ENCODE results near the gene MTCL1.

The MTCL1 gene

DNA sequence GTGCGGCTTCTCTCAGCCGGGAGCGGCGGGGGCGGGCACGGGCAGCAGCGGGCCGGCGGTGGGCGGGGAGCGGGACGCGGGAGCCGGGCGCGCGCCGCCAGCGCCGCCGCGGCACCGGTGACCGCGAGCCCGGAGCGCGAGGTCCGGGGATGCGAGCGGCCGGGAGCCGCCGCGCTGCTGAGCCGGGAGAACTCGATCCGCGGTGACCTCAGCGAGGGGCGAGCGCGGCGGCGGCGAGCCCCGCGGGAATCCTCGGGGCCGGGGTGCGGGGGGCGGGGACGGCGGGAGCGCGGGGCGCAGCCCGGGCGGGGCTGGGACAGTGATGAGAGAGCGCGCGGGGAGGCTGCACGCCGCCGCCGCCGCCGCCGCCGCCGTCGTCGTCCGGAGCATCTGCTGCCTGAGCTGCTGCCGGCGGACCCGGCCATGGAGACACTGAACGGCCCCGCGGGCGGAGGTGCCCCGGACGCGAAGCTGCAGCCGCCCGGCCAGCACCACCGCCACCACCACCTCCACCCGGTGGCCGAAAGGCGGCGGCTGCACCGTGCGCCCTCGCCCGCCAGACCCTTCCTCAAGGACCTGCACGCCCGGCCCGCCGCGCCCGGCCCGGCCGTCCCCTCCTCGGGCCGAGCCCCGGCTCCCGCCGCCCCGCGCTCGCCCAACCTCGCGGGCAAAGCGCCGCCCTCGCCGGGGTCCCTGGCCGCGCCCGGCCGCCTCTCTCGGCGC is at the start of gene MTCL1:
MTCL1 (plus strand) TSS at position 319 of the 723 bp plus-strand sequence; CDS start at position 424, 105 bp downstream.
- TF ChIP-seq, protein P1, sequence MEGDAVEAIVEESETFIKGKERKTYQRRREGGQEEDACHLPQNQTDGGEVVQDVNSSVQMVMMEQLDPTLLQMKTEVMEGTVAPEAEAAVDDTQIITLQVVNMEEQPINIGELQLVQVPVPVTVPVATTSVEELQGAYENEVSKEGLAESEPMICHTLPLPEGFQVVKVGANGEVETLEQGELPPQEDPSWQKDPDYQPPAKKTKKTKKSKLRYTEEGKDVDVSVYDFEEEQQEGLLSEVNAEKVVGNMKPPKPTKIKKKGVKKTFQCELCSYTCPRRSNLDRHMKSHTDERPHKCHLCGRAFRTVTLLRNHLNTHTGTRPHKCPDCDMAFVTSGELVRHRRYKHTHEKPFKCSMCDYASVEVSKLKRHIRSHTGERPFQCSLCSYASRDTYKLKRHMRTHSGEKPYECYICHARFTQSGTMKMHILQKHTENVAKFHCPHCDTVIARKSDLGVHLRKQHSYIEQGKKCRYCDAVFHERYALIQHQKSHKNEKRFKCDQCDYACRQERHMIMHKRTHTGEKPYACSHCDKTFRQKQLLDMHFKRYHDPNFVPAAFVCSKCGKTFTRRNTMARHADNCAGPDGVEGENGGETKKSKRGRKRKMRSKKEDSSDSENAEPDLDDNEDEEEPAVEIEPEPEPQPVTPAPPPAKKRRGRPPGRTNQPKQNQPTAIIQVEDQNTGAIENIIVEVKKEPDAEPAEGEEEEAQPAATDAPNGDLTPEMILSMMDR (IDR thresholded peaks at IDR 0.05; ENCODE audit: insufficient read depth, low read length, missing control alignments), result no peak
- ChIA-PET POLR2A (interaction anchor here (1.3 to 2.8 kb wide), 2 partner anchors 95 to 277 kb away, joined by 4 to 16 read pairs; no protein-coding TSS in a partner anchor), CTCF (interaction anchor here (1.0 to 5.9 kb wide), 4 partner anchors 9 to 283 kb away, joined by 4 to 35 read pairs (median 7); no protein-coding TSS in a partner anchor)
- H3K4me3 ChIP-seq (ENCODE audit: low read depth, low read length), result peak within 1 kb of the TSS; percentile 86
- DNase-seq (ENCODE audit: low read depth, low spot score), result no peak

DNA sequence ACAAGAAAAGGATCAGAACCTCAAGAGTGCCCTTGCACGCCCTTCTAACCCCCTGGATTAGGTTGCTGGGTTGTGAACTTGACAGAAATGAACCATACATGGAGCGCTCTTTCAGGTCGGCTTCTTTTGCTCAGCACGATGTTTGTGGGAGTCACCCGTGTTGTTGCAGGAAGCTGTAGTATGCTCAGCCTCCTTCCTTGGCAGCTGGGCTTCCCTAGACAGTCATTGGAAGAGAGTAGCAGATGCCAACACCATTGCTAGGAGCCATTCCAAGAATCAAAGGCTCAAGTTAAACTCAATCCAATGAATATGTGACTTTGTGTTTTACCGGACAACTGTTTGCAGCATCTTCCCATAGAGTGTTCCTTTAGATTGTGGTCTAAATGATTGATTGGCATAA is 49.1 kb upstream of the MTCL1 start:
- DNase-seq (ENCODE audit: low read depth, low spot score), result no peak
- TF ChIP-seq, protein P1 (IDR thresholded peaks at IDR 0.05; ENCODE audit: insufficient read depth, low read length, missing control alignments), result no peak
- CTCF ChIA-PET, result interaction anchor here (1.0 to 7.5 kb wide), 9 partner anchors 12 to 482 kb away, joined by 3 to 121 read pairs (median 25); no protein-coding TSS in a partner anchor
- H3K4me3 ChIP-seq (ENCODE audit: low read depth, low read length), result no peak overlapping the region
- POLR2A ChIA-PET, result no interaction called here

DNA sequence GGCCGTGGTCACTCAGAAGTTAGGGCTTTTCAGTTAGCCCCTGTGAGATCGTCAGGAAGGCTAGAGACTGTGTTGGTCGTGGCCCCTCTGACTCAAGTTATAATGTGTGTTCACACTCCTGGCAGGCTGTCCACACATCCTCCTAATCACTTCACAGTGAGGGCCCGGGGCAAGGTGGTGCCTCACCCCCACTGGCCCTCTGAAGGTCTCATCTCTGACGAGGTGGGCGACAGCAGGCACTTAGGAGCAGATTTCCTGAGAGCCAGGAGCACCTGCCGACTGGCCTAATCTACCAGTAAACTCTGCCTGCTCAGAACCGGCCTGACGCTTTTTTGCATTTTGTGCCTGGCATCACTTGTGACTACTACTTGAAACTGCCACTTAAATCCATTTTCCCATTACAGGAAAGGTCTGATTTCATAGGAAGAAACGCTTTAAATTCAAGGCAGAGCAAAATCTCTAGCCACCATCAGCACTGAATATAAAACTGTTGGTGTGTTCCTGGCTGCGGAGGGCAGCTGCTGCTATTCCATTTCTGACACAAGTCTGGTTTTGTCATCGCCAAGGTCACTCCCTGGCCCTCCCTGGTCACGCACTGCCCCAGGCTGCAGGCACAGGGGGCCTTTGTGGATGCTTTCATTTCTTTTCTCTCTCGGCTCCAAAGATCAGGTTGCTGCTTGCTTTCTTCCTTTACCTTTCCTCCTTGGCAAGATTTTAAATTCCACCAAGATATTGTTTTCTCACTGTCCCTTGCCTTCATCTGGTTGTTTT is 48.1 kb upstream of the MTCL1 start:
- ChIA-PET POLR2A (no interaction called here), CTCF (interaction anchor here (1.4 to 7.5 kb wide), 7 partner anchors 39 to 398 kb away, joined by 4 to 121 read pairs (median 25); no protein-coding TSS in a partner anchor)
- no peak for DNase-seq (ENCODE audit: low read depth, low spot score)
- no peak overlapping the region for H3K4me3 ChIP-seq (ENCODE audit: low read depth, low read length)
- TF ChIP-seq, protein P1 (IDR thresholded peaks at IDR 0.05; ENCODE audit: insufficient read depth, low read length, missing control alignments), result no peak

DNA sequence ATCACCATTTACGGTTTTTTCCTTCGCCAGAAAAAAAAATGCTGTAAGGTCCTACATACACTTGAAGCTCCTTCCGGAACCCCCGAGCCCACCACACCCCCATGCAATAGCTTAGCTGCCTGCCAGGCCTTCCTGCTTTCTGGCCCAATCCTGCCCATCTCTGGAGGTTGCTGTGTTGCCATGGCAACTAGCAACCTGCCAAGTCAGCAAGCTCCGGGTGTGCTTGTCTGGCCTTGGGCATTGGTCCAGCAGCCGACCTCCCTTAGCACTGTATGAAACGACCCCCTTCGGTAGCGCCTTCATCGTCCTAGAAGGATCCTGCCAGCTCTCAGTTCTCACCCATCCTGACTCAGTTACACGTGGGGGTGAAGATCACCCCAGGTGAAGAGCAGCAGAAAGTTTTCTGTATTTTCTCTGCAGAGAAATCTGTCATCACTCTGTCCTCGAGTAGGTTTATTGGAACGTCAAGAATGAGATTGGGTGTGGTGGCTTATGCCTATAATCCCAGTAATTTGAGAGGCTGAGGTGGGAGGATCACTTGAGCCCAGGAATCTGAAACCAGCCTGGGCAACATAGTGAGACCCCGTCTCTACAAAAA is 47.4 kb upstream of the MTCL1 start:
- ChIA-PET POLR2A (no interaction called here), CTCF (interaction anchor here (1.4 to 7.0 kb wide), 4 partner anchors 38 to 330 kb away, joined by 4 to 31 read pairs (median 11); no protein-coding TSS in a partner anchor)
- no peak overlapping the region for H3K4me3 ChIP-seq (ENCODE audit: low read depth, low read length)
- no peak for DNase-seq (ENCODE audit: low read depth, low spot score)
- TF ChIP-seq, protein P1 (IDR thresholded peaks at IDR 0.05; ENCODE audit: insufficient read depth, low read length, missing control alignments), result no peak

DNA sequence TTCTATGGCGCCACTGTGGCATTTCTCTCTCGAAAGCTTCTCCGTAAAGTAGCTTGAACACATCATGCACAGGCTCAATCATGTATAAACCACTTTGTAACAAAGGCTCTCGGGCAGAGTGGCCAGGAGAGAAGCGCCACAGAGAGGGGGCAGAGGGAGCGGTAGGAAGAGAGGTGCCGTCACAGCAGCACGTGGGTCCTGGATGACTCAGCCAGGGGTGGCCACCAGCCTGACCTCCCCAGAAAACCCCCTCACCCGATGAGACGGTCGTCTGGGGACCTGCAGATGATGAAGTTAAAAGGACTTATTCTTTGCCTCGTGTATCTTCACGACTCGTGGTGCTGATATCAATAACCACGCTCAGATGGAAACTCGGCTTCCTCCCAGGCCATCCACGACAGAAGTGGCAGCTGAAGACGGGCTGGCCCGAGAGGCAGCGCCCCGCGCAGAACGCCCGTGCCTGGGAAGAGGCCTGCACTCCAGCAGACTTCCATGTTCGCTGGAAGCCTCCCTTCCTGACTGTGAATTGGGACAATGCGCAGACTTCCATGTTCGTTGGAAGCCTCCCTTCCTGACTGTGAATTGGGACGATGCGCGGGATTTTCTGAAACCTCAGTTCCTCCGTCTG is 46.4 kb upstream of the MTCL1 start:
- POLR2A ChIA-PET, result no interaction called here
- CTCF ChIA-PET, result interaction anchor here (1.4 to 7.0 kb wide), 4 partner anchors 37 to 329 kb away, joined by 4 to 31 read pairs (median 11); no protein-coding TSS in a partner anchor
- no peak overlapping the region for H3K4me3 ChIP-seq (ENCODE audit: low read depth, low read length)
- DNase-seq (ENCODE audit: low read depth, low spot score), result no peak
- TF ChIP-seq, protein P1 (IDR thresholded peaks at IDR 0.05; ENCODE audit: insufficient read depth, low read length, missing control alignments), result no peak
